Upper lobe of left lung (tissue), 4 donors: ENCODE data around the gene TRIP13.

Source experiments
- CTCF ChIP-seq, 6 experiments: fragments of 450-650 bp in 4 of 6; fragments of 200-600 bp in 2 of 6; sonication (generic) in 2 of 6; IDR thresholded peaks; one replicate each; pipeline ENCODE4 v1.5.1; 2016 to 2019; ENCODE audit warnings: antibody characterized with exemption in 6 of 6
- EP300 ChIP-seq, 4 donors: sonication (generic); formaldehyde crosslinking; IDR thresholded peaks; one replicate each; pipeline ENCODE4 v1.5.1; 2017; ENCODE audit warnings: antibody characterized with exemption in 4 of 4, control low read depth in 2 of 4
- POLR2A ChIP-seq, 4 donors: fragments of 450-650 bp; IDR thresholded peaks; one replicate each; pipeline ENCODE4 v1.5.1; 2016 to 2017; ENCODE audit warnings: antibody characterized with exemption in 4 of 4, mild to moderate bottlenecking in 2 of 4

DNA sequence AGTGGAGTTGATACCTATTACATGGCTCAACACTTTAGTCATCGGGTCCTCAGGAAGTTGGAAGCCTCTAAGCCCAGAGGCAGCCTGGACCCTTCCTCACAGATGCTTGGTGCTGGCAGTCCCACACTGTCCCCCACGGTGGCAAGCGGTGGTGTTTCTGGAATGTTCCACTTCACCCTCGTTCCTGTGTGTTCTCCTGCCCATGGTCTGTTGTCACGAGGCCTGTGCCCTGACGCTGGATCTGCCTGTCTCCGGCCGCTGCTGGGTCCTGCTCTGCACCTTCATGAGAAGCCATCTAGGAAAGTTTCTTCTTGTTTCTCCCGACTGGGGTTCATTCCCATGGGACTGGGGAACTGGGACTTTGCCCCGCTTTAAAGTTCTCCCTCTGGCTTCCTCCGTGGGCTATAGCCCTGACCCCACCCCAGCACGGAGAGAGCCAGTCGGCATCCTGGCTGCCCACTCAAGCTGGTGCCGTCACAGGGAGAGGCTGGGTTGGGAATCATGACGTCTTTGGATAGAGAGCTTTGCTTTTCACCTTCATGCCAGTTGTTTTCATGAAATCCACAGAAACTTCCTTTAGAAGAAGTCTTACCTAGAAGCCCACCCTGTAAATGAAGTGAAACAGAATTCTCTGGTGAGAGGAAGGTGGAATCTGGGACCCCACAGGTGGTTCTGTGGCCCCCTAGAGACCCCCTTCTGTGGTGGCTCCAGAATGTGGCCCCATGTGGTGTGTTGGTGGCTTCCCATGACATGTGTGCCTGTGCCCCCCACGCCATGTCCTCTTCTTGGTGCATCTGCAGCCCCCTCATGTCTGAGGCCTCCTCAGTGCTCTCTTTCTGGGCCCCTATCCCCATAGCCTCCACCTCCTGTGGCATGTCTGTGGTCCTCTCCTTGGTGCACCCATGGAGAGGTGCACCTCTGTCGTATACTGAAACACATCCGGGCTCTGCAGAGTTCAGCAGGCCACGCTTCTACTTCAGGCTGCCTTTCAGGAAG is 43.8 kb downstream of the TRIP13 start:
- TF ChIP-seq CTCF (IDR thresholded peaks at IDR 0.05) = no peak
- TF ChIP-seq POLR2A (IDR thresholded peaks at IDR 0.05) = no peak
- TF ChIP-seq EP300 (IDR thresholded peaks at IDR 0.05) = no peak
